Measurements from ENCODE around the gene IRAK1. TPM values are rescaled to one million over a fixed set of nuclear protein-coding genes. Genes with fewer than 3 reads are reported as not detected.

Gene IRAK1
- total and polyA plus RNA-seq, 2 of the 8 experiments (the other 6 are each of a cell fraction or from before 2014, with no cell fraction given), result 26.6 to 41.7 TPM

DNA sequence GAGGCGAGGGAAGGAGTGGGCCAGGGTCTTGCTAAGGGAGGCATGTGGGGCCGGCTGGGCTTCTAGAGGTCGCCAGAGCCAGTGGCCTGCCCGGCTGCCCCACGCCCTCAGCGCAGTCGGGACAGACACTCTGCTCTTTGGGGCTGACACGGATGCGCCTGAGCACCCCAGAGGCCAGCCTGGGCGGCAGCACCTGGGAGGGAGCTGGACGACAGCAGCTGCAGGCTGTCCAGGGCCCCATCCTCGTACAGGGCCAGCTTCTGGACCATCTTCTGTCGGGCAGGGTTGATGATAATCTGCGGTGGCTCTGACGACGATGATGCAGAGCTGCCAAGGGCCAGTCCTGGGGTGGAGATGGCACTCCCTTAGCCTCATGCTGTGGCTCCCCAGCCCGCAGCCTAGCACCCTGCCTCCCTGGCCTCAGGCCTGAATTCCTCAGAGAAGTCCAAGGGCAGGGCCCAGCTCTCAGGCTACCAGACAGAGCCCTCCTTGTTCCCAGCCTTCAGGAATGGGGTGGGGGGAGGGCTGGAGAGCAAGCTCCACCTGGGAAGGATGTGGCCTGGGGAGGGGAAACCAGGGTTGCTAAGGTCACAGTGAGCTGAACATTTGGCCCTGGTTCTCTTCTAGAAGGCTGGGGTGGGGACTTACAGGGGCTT lies 7.2 kb downstream of the IRAK1 start:
- Histone ChIP-seq H4K8ac (ENCODE audit: extremely low read depth, insufficient read depth, low read length) (no peak overlapping the region), H3K9me3 (ENCODE audit: insufficient read depth in 2 of 2, low read depth in 1 of 2, low read length in 1 of 2) (no peaks in the 10 kb centered on the region), H3K79me1 (ENCODE audit: low read depth, low read length) (no peaks in the 10 kb centered on the region), H3K27me3 (replicated peaks in 1 of 4; ENCODE audit: control insufficient read depth in 3 of 4, extremely low read depth in 1 of 4, insufficient read depth in 3 of 4, low read length in 3 of 4) (no peaks in the 10 kb centered on the region), H4K20me1 (replicated peaks in 1 of 2; ENCODE audit: control insufficient read depth in 1 of 2, insufficient read depth in 2 of 2, low read length in 2 of 2) (no peaks in the 10 kb centered on the region), H3K4me2 (ENCODE audit: insufficient read depth in 1 of 2, low read depth in 2 of 2, low read length in 2 of 2) (no peak overlapping the region), H3K23me2 (ENCODE audit: low read depth, low read length) (no peaks in the 10 kb centered on the region), H2BK12ac (ENCODE audit: low read depth, low read length) (no peak overlapping the region), H2AFZ (ENCODE audit: low read length) (no peak overlapping the region), H3K56ac (replicated peaks; ENCODE audit: insufficient read length, low read depth, low read length) (no peak overlapping the region), H3K79me2 (ENCODE audit: control insufficient read depth in 1 of 2, insufficient read depth in 2 of 2, low read length in 2 of 2) (no peaks in the 10 kb centered on the region), H3K9ac (replicated peaks in 1 of 4; ENCODE audit: extremely low read depth in 1 of 4, low read depth in 3 of 4, low read length in 3 of 4) (no peak overlapping the region), H2AK5ac (ENCODE audit: low read depth, low read length) (no peak overlapping the region), H4K5ac (ENCODE audit: insufficient read length, low read depth, low read length) (no peak overlapping the region), H2BK15ac (ENCODE audit: low read length) (no peak overlapping the region), H3K4ac (replicated peaks; ENCODE audit: insufficient read length, low read depth, low read length) (no peak overlapping the region), H3K36me3 (ENCODE audit: control insufficient read depth in 2 of 4, insufficient read depth in 4 of 4, low read length in 3 of 4) (peaks cover 2 to 9% (median 5%) of the 10 kb centered on the region in 4 experiments; a peak in 3 of 8 replicates), H3K4me1 (replicated peaks in 1 of 4; ENCODE audit: control insufficient read depth in 3 of 4, insufficient read depth in 4 of 4, low read length in 3 of 4) (peaks cover 0 to 7% (median 3%) of the 10 kb centered on the region in 4 experiments; a peak in 2 of 7 replicates), H3K18ac (ENCODE audit: extremely low read depth, low read length) (no peak overlapping the region), H2BK20ac (ENCODE audit: low read length) (no peak overlapping the region), H3K14ac (ENCODE audit: insufficient read length) (no peak overlapping the region), H2BK120ac (replicated peaks; ENCODE audit: low read depth, low read length) (no peak overlapping the region), H4K91ac (replicated peaks; ENCODE audit: insufficient read length, low read length) (no peak overlapping the region), H3K27ac (ENCODE audit: low read depth, low read length) (no peak overlapping the region), H3K23ac (ENCODE audit: insufficient read length) (no peak overlapping the region), H3K4me3 (ENCODE audit: extremely low read depth in 1 of 4, insufficient read depth in 2 of 4, low read depth in 3 of 4, low read length in 4 of 4) (no peak overlapping the region), H2BK5ac (ENCODE audit: low read depth, low read length) (no peak overlapping the region)
- WGBS, 2 experiments (ENCODE audit: extremely low coverage in 1 of 2, insufficient coverage in 1 of 2, insufficient read length in 1 of 2, insufficient replicate concordance in 2 of 2, low coverage in 1 of 2, low lambda C conversion rate in 2 of 2, missing lambda C conversion rate in 1 of 2), result 83% methylated on average over 6 of the region's 17 CpGs; no CpG with 5 or more reads in 1 of the 2 experiments
- POLR2A ChIA-PET (ENCODE audit: partially characterized antibody), result interaction anchor here (0.9 to 2.9 kb wide), 8 partner anchors 8 to 86 kb away, joined by 3 to 15 read pairs (median 4); partner anchors contain the start of gene HCFC1
- CTCF ChIA-PET (ENCODE audit: partially characterized antibody), result interaction anchor here (0.6 to 4.1 kb wide), 16 partner anchors 11 to 111 kb away, joined by 3 to 29 read pairs (median 6); partner anchors contain the start of genes HCFC1 and TMEM187
- TF ChIP-seq SIN3A (conservative IDR thresholded peaks at IDR 0.05 in 1 of 2, IDR thresholded peaks at IDR 0.05 in 1 of 2; ENCODE audit: low read depth in 1 of 2, low read length in 2 of 2), result no peak
- TF ChIP-seq CREB1 (IDR thresholded peaks at IDR 0.05), result no peak
- TF ChIP-seq TAF7 (optimal IDR thresholded peaks at IDR 0.05; ENCODE audit: borderline replicate concordance, low read depth, low read length), result no peak
- TF ChIP-seq GTF2F1 (IDR thresholded peaks at IDR 0.05; ENCODE audit: borderline replicate concordance, low read depth, low read length), result no peak
- TF ChIP-seq NANOG (IDR thresholded peaks at IDR 0.05; ENCODE audit: insufficient read depth, low read depth, low read length, poor library complexity, severe bottlenecking), result no peak
- no peak for TF ChIP-seq HDAC6 (IDR thresholded peaks at IDR 0.05; ENCODE audit: low read depth, low read length)
- no peak for TF ChIP-seq CBX5 (IDR thresholded peaks at IDR 0.05; ENCODE audit: low read depth, low read length)
- no peak for TF ChIP-seq GABPA (IDR thresholded peaks at IDR 0.05; ENCODE audit: borderline replicate concordance, insufficient read depth, low read length)
- no peak for TF ChIP-seq ZNF274 (IDR thresholded peaks at IDR 0.05; ENCODE audit: borderline replicate concordance, extremely low read depth, low read length)
- no peak for TF ChIP-seq TEAD4 (IDR thresholded peaks at IDR 0.05; ENCODE audit: low read depth, low read length)
- FAIRE-seq (no peak), DNase-seq (ENCODE audit: low read depth in 1 of 2, low spot score in 2 of 2) (no peak)
